Parathyroid adenoma (tissue), 2 donors: ENCODE results near the gene SPAG9.
A peak's percentile ranks its signal among the peaks of the same experiment; 100 is the strongest.

Source experiments
- H2AFZ ChIP-seq: fragments of 300-600 bp; sonication (generic); one replicate; pipeline ENCODE4 v1.7.0; 2017; ENCODE audit warnings: antibody characterized with exemption, mild to moderate bottlenecking
- H3K27ac ChIP-seq: fragments of 300-600 bp; sonication (generic); one replicate; pipeline ENCODE4 v1.7.0; 2017
- H3K27me3 ChIP-seq: fragments of 300-600 bp; sonication (generic); one replicate; pipeline ENCODE4 v1.7.0; 2017; ENCODE audit warnings: low read length; ENCODE audit not compliant: control insufficient read depth, insufficient read depth
- H3K36me3 ChIP-seq: fragments of 300-600 bp; sonication (generic); one replicate; pipeline ENCODE4 v1.7.0; 2017; ENCODE audit warnings: low read length; ENCODE audit not compliant: control insufficient read depth, insufficient read depth
- H3K4me1 ChIP-seq: fragments of 300-600 bp; sonication (generic); one replicate; pipeline ENCODE4 v1.7.0; 2017; ENCODE audit warnings: control low read depth
- H3K4me2 ChIP-seq: fragments of 300-600 bp; sonication (generic); one replicate; pipeline ENCODE4 v1.7.0; 2017; ENCODE audit warnings: low read length
- H3K4me3 ChIP-seq: fragments of 300-600 bp; sonication (generic); one replicate; pipeline ENCODE4 v1.7.0; 2017; ENCODE audit warnings: low read depth, low read length
- H3K79me2 ChIP-seq: fragments of 300-600 bp; sonication (generic); one replicate; pipeline ENCODE4 v1.7.0; 2017; ENCODE audit warnings: control low read depth
- H3K9ac ChIP-seq: fragments of 300-600 bp; sonication (generic); one replicate; pipeline ENCODE4 v1.7.0; 2017; ENCODE audit warnings: mild to moderate bottlenecking
- H3K9me3 ChIP-seq: fragments of 300-600 bp; sonication (generic); one replicate; pipeline ENCODE4 v1.7.0; 2017; ENCODE audit warnings: low read length; ENCODE audit not compliant: control insufficient read depth
- TF ChIP-seq, protein P1 (sequence below): fragments of 300-600 bp; sonication (generic); IDR thresholded peaks from one replicate; pipeline ENCODE4 v1.7.0; 2017; ENCODE audit warnings: antibody characterized with exemption, mild to moderate bottlenecking
- donor health status: primary hyperparathyroidism.

SPAG9 gene

DNA sequence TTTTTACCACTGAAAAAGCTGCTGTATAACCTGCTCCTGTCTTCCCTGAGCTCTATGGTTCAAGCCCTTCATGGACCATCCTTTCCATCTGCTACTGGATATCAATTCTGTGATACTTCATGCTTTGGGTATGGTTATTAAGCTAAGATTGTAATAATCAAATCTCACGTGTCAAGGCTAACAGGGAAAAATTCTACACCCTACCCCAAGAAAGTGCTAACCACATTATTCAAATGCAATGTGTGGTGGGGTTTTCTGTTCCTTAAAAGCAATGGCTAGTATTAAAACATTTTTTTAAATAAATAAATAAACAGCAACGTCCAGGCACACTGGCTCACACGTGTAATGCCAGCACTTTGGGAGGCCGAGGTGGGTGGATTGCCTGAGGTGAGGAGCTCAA is 65.9 kb downstream of the SPAG9 start:
- Histone ChIP-seq H3K79me2 (peaks cover 26% of the 10 kb centered on the region), H3K4me3 (no peak overlapping the region), H2AFZ (no peak overlapping the region), H3K4me1 (no peaks in the 10 kb centered on the region), H3K4me2 (no peak overlapping the region), H3K9me3 (no peaks in the 10 kb centered on the region), H3K9ac (no peak overlapping the region), H3K27me3 (no peaks in the 10 kb centered on the region), H3K27ac (no peak overlapping the region), H3K36me3 (no peaks in the 10 kb centered on the region)
- TF ChIP-seq, protein P1, sequence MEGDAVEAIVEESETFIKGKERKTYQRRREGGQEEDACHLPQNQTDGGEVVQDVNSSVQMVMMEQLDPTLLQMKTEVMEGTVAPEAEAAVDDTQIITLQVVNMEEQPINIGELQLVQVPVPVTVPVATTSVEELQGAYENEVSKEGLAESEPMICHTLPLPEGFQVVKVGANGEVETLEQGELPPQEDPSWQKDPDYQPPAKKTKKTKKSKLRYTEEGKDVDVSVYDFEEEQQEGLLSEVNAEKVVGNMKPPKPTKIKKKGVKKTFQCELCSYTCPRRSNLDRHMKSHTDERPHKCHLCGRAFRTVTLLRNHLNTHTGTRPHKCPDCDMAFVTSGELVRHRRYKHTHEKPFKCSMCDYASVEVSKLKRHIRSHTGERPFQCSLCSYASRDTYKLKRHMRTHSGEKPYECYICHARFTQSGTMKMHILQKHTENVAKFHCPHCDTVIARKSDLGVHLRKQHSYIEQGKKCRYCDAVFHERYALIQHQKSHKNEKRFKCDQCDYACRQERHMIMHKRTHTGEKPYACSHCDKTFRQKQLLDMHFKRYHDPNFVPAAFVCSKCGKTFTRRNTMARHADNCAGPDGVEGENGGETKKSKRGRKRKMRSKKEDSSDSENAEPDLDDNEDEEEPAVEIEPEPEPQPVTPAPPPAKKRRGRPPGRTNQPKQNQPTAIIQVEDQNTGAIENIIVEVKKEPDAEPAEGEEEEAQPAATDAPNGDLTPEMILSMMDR, result no peak

DNA sequence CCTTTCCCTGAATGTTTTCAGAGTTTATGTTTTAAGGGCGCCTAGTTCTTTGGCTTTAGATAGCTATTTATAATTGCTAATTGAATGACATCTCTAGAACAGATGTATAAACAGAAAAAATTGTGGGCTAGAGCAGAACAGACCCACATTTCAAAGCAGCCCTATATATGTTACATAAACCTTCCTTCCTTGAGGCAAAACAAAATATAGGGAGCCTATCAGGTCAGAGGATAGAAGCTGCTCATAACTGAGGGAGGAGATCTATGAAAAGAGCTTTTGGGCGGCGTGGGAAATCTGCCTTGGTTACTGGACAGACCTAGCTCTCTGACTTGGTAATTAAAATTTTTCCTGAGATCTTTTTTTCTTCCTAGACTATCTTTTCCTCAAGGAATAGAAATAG is 68.4 kb downstream of the SPAG9 start:
- Histone ChIP-seq H3K9me3 (no peaks in the 10 kb centered on the region), H3K36me3 (no peaks in the 10 kb centered on the region), H3K27ac (no peak overlapping the region), H3K79me2 (peaks cover 20% of the 10 kb centered on the region), H2AFZ (no peak overlapping the region), H3K27me3 (no peaks in the 10 kb centered on the region), H3K4me3 (no peak overlapping the region), H3K4me2 (no peak overlapping the region), H3K4me1 (no peaks in the 10 kb centered on the region), H3K9ac (no peak overlapping the region)
- TF ChIP-seq, protein P1, result no peak

DNA sequence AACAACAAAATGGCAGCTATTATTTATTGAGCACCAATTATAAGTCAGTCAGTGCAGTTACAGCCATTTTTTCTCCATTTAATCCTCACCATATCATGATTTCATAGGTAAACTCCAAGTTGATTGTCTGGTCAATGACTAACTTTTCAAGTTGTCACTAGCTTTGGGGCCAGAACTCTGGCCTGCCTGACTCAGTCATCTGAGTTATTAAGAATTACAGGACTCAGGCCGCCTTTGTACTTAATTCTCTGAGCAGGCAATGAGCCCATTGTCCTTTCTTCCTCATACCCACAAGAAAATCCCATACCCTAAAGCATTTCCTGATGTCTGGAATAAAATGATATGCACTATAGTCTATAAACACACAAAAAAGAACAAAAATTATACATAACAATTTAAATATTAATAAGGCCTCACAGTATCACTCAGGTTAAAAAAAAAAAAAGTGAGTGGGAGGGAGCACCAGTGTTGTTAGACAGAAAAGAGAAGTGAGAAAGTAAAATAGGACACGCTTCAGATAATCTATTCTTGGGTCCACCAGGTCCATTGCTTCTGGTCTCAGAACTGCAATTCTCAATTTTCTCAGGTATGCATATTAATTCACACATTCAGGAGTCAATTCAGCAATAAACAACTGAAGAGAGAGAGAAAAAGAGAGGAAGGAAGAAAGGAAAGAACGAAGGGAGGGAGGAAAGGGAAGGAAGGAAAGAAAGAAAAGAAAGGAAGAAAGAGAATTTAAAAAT is 70.2 kb downstream of the SPAG9 start:
- H2AFZ ChIP-seq, result no peak overlapping the region
- H3K27ac ChIP-seq, result no peak overlapping the region
- no peak overlapping the region for H3K9ac ChIP-seq
- no peaks in the 10 kb centered on the region for H3K9me3 ChIP-seq
- TF ChIP-seq, protein P1, result no peak
- H3K4me2 ChIP-seq, result no peak overlapping the region
- H3K36me3 ChIP-seq, result no peaks in the 10 kb centered on the region
- no peak overlapping the region for H3K4me3 ChIP-seq
- no peaks in the 10 kb centered on the region for H3K27me3 ChIP-seq
- no peaks in the 10 kb centered on the region for H3K4me1 ChIP-seq
- peaks cover 17% of the 10 kb centered on the region for H3K79me2 ChIP-seq

DNA sequence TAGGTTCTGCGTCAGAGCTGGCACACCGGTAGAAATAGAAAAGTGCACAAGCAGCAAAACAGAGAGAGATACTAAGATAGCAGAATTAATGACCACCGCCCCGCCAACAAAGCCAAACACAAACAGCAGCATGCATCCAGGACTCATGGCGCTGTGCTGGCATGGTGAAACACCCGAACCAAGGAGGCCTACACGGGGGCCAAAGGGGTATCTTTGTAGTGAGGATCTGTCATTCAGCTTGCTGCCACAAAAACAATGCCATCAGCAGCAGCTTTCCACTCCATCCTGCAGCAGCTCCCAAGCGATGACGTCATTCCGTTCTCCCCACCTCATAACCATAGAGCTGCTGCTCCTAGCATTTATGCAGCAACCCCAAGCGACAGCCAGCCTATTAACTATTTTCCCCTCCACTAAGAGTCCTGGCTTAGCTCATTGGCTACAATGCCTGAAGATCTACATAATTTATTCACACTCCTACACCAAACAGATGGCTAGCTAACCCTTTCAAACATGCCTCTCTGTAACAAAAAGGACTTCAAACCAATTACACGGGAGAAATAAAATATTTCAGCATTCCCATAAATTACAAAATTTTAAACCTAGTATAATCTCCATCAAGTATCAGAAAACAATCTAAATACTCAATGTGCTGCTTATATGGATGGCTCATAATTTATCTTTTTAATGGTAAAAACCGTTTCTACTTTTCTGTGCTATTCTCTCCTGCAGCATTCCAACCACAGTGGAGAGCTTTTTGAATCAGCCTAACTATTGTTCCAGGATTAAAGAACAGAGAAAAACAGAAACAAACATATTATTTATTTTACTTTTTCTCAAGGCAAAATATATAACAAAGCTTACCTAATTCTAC is 73.9 kb downstream of the SPAG9 start:
- Histone ChIP-seq H3K9me3 (no peaks in the 10 kb centered on the region), H3K27ac (peak overlapping the region; percentile 63), H3K4me1 (no peaks in the 10 kb centered on the region), H3K4me2 (peak overlapping the region; percentile 32), H3K36me3 (no peaks in the 10 kb centered on the region), H3K79me2 (peaks cover 6% of the 10 kb centered on the region), H3K27me3 (no peaks in the 10 kb centered on the region), H3K4me3 (no peak overlapping the region), H3K9ac (no peak overlapping the region), H2AFZ (peak overlapping the region; percentile 59)
- TF ChIP-seq, protein P1, result no peak
